ENCODE data around the gene HEATR3.

HEATR3 gene

GRCh38 chr16:50066482-50067289, 916 bp downstream of the HEATR3 start:
- TF ChIP-seq CTCF (IDR thresholded peaks at IDR 0.05; ENCODE audit: low read depth, low read length) = no peak
- peak overlapping the region; percentile 98 to 99 for H3K4me3 ChIP-seq (replicated peaks in 1 of 2; ENCODE audit: low read depth in 2 of 2, low read length in 2 of 2)
- peak in 1 of 2 donors; percentile 11 for DNase-seq (ENCODE audit: low read depth in 2 of 2)

DNA sequence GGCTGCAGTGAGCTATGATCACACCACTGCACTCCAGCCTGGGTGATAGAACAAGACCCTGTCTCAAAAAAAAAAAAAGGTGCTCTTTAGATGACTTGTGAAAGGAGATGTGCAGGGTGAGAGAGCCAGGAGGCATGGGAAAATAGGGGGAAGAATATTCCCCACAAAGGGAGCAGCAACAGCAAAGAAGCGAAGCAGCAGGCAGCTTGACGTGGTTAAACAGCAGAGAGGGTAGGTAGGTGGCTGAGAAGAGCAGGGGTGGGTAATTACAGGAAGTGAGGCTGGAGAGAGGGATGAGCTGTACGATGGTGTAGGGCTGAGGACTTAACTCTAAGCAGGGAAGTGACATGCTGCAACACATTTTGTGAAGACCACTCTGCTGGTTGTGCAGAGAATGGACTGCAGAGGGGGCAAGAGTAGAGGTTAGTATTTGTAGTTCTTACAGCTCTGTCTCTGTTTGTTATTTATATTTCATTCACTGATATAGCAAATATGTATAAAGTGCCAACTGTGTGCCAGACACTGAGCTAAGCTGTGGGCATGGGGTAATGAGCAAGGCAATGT, 1.6 kb downstream of the HEATR3 start:
- peak overlapping the region in 1 of 2 donors; percentile 98 for H3K4me3 ChIP-seq (replicated peaks in 1 of 2; ENCODE audit: low read depth in 2 of 2, low read length in 2 of 2)
- DNase-seq (ENCODE audit: low read depth in 2 of 2) = peak; percentile 71 to 75

DNA sequence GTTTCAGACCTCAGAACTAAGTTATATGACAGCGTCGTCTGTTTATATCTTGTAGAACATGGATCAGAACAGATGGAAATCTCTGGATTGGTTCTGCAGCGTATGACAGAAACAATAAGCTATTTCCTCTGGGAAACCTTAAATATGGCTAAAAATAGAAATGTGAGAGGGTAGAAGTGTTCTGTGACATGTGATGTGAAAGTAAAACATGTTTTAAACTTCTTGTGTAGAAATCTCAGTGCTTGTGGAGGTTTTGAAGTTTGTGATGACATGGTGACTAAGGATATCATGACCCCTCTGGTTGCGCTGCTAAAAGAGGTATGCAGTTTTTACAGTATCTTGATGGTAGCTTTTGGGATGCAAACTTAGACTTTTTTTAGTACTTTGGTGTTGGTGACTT, 2.8 kb downstream of the HEATR3 start:
- DNase-seq (ENCODE audit: low read depth in 2 of 2) = peak; percentile 40 to 51
- H3K4me3 ChIP-seq (replicated peaks in 1 of 2; ENCODE audit: low read depth in 2 of 2, low read length in 2 of 2) = no peak overlapping the region
- no peak for TF ChIP-seq CTCF (IDR thresholded peaks at IDR 0.05; ENCODE audit: low read depth, low read length)

More for the DNA sequence above, 1.6 kb downstream of the HEATR3 start:
- peak; percentile 51 for TF ChIP-seq CTCF (IDR thresholded peaks at IDR 0.05; ENCODE audit: low read depth, low read length)

GRCh38 chr16:50069060-50069459, 3.3 kb downstream of the HEATR3 start:
- TF ChIP-seq CTCF (IDR thresholded peaks at IDR 0.05; ENCODE audit: low read depth, low read length) = no peak
- DNase-seq (ENCODE audit: low read depth in 2 of 2) = no peak
- H3K4me3 ChIP-seq (replicated peaks in 1 of 2; ENCODE audit: low read depth in 2 of 2, low read length in 2 of 2) = no peak overlapping the region

DNA sequence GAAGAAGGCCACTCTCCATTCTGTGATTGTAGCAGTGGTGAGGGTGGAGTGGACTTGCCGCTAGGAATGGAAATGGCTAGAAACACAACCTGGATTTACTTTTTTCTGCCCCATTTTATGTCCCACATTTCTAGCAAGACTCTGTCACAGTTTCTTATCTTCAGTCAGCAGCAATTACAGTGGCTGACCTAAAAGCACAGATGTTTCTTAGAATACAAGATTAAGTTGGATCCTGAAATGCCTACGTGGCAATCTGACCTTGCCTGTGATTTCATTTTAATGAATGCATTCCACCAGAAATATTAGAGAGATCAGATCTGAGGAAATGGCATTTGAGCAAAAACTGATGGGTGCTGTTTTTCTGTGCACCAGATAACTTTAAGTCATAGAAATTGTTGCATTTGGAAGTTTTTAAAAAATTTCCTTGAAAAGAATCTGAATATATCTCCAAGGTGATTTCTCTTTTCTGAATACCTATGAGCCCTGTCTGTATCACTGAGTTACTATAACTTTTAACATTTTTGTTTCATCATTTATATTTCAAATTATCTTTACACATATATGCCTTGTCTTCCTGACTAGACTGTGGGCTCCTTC, 5.4 kb downstream of the HEATR3 start:
- no peak overlapping the region for H3K4me3 ChIP-seq (replicated peaks in 1 of 2; ENCODE audit: low read depth in 2 of 2, low read length in 2 of 2)
- DNase-seq (ENCODE audit: low read depth in 2 of 2) = no peak
- TF ChIP-seq CTCF (IDR thresholded peaks at IDR 0.05; ENCODE audit: low read depth, low read length) = no peak

DNA sequence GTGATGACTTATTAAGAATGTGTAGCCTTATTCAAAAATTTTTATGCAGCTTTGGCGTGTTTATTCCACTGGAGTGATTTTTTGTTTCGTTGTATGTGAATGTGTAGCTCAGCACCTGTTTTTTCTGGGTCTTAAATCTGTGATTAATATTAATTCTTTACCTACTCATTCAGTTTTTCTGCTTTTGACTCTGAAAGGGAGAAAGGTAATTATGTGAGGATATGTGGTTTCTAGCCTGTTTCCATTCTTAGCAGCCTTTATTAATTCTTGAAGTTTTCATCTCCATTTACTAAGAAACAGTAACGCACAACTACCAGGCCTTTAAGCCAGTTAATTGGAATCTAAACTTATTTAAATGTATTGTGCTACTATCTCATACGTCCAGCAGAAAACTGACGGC, 7.0 kb downstream of the HEATR3 start:
- no peak overlapping the region for H3K4me3 ChIP-seq (replicated peaks in 1 of 2; ENCODE audit: low read depth in 2 of 2, low read length in 2 of 2)
- TF ChIP-seq CTCF (IDR thresholded peaks at IDR 0.05; ENCODE audit: low read depth, low read length) = no peak
- no peak for DNase-seq (ENCODE audit: low read depth in 2 of 2)

Data from cardiac fibroblast (primary cell).